OCI-LY7 (cell line): ENCODE data around the gene CIB4. TPM values are rescaled to one million over a fixed set of nuclear protein-coding genes. Genes with fewer than 3 reads are reported as not detected.

Experiments
- BruUV-seq: library from RNA; stranded (reverse); fragments of 400-500 nt; replicated peaks from 2 replicates; lab custom pipeline; 2021; lab: Mats Ljungman, UMichigan
- CTCF ChIA-PET: fragments of 300-600 bp; sonication (Branson Sonifier 250); formaldehyde crosslinking; loops from one replicate; lab custom pipeline; 2022; ENCODE audit warnings: antibody characterized with exemption; ENCODE audit not compliant: unreplicated experiment; lab: Charles Lee
- POLR2A ChIA-PET: fragments of 300-600 bp; sonication (Branson Sonifier 250); formaldehyde crosslinking; loops from one replicate; lab custom pipeline; 2022; ENCODE audit warnings: antibody characterized with exemption; lab: Charles Lee
- DNase-seq: peaks from one replicate; pipeline ENCODE4 v3.0.0-alpha.2; 2015; ENCODE audit warnings: low spot score
- H2AFZ ChIP-seq: fragments of 200-600 bp; sonication (generic), shearing (Covaris generic); 2 replicates; pipeline ENCODE4 v1.6.1; 2014; ENCODE audit warnings: mild to moderate bottlenecking, antibody characterized with exemption, low read length, moderate library complexity
- H3K27ac ChIP-seq: fragments of 200-600 bp; sonication (generic); 2 replicates; pipeline ENCODE4 v1.5.1; 2014; ENCODE audit warnings: mixed run types, low read depth, mild to moderate bottlenecking, moderate library complexity, low read length, inconsistent platforms; ENCODE audit not compliant: poor library complexity, severe bottlenecking
- H3K36me3 ChIP-seq: fragments of 200-600 bp; sonication (generic); 2 replicates; pipeline ENCODE4 v1.6.1; 2014; ENCODE audit warnings: mild to moderate bottlenecking, antibody characterized with exemption, low read length, moderate library complexity, mixed read lengths; ENCODE audit not compliant: insufficient read depth
- H3K4me1 ChIP-seq: fragments of 200-600 bp; sonication (generic); 2 replicates; pipeline ENCODE4 v1.5.1; 2014; ENCODE audit warnings: mild to moderate bottlenecking, low read length; ENCODE audit not compliant: insufficient read depth, poor library complexity, severe bottlenecking
- H3K4me2 ChIP-seq: fragments of 200-600 bp; sonication (generic); 2 replicates; pipeline ENCODE4 v1.6.1; 2014; ENCODE audit warnings: mild to moderate bottlenecking, low read length
- H3K4me3 ChIP-seq: fragments of 200-600 bp; sonication (generic); 2 replicates; pipeline ENCODE4 v1.5.1; 2014; ENCODE audit warnings: mild to moderate bottlenecking, low read depth, low read length; ENCODE audit not compliant: poor library complexity, severe bottlenecking
- H3K79me2 ChIP-seq: fragments of 200-600 bp; sonication (generic); 2 replicates; pipeline ENCODE4 v1.6.1; 2016; ENCODE audit warnings: low read depth, mild to moderate bottlenecking, low read length, moderate library complexity, mixed read lengths; ENCODE audit not compliant: insufficient read depth
- H3K9me2 ChIP-seq: fragments of 200-600 bp; sonication (generic); 2 replicates; pipeline ENCODE4 v1.6.1; 2016; ENCODE audit warnings: mild to moderate bottlenecking, low read length, mixed read lengths; ENCODE audit not compliant: insufficient read depth
- H3K9me3 ChIP-seq: fragments of 200-600 bp; sonication (generic); 2 replicates; pipeline ENCODE4 v1.6.1; 2014; ENCODE audit warnings: mild to moderate bottlenecking, mixed run types, low read length, mixed read lengths
- H4K20me1 ChIP-seq: fragments of 200-600 bp; sonication (generic); 2 replicates; pipeline ENCODE4 v1.6.1; 2014; ENCODE audit warnings: mild to moderate bottlenecking, antibody characterized with exemption, low read length, moderate library complexity, mixed read lengths; ENCODE audit not compliant: insufficient read depth
- CTCF ChIP-seq: fragments of 200-600 bp; sonication (generic); conservative IDR thresholded peaks from 2 replicates; pipeline ENCODE4 v1.5.1; 2014; ENCODE audit warnings: mild to moderate bottlenecking, antibody characterized with exemption, low read length, moderate library complexity, mixed read lengths
- EZH2phosphoT487 ChIP-seq: fragments of 200-600 bp; sonication (generic); IDR thresholded peaks from 2 replicates; pipeline ENCODE4 v1.6.1; 2018; ENCODE audit warnings: low read depth, borderline replicate concordance, mild to moderate bottlenecking, mixed run types, antibody characterized with exemption, low read length, moderate library complexity, mixed read lengths
- intact Hi-C: fragments of 100-400 bp; cut with micrococcal nuclease; formaldehyde crosslinking; loops from one replicate; pipeline ENCODE4 v1.10.0; 2022; ENCODE audit not compliant: unreplicated experiment
- total RNA-seq, 2 experiments: library from RNA; depleted of rRNA in 1 of 2; stranded (reverse); fragments of >200 nt in 1 of 2; shearing (Covaris generic) in 1 of 2; gene quantifications; 2 replicates each; pipeline ENCODE4 v1.2.3, GENCODE V29; 2014 to 2022

The CIB4 gene
- total RNA-seq, 2 experiments from 2014 or later: not detected

GRCh38 chr2:26627350-26628105 is 13.6 kb downstream of the CIB4 start:
- no peaks in the 10 kb centered on the region for H3K79me2 ChIP-seq
- no TSS peak for BruUV-seq
- H3K9me2 ChIP-seq: no peaks in the 10 kb centered on the region
- intact Hi-C loops: no loop called here
- CTCF ChIA-PET: no interaction called here
- H3K36me3 ChIP-seq: no peaks in the 10 kb centered on the region
- H3K4me1 ChIP-seq: no peaks in the 10 kb centered on the region
- H3K27ac ChIP-seq: no peak overlapping the region
- POLR2A ChIA-PET: no interaction called here
- H4K20me1 ChIP-seq: no peaks in the 10 kb centered on the region
- no peak for DNase-seq
- no peak overlapping the region for H3K4me3 ChIP-seq
- H2AFZ ChIP-seq: no peak overlapping the region
- no peak overlapping the region for H3K4me2 ChIP-seq
- TF ChIP-seq EZH2phosphoT487: no peak
- TF ChIP-seq CTCF: no peak
- no peaks in the 10 kb centered on the region for H3K9me3 ChIP-seq

- Histone ChIP-seq H3K79me2 (no peaks in the 10 kb centered on the region), H4K20me1 (no peaks in the 10 kb centered on the region), H2AFZ (no peak overlapping the region), H3K36me3 (no peaks in the 10 kb centered on the region), H3K4me1 (no peaks in the 10 kb centered on the region), H3K4me3 (no peak overlapping the region), H3K27ac (no peak overlapping the region), H3K9me2 (no peaks in the 10 kb centered on the region), H3K9me3 (no peaks in the 10 kb centered on the region), H3K4me2 (no peak overlapping the region)
- no peak for DNase-seq
- BruUV-seq: no TSS peak
- ChIA-PET POLR2A (no interaction called here), CTCF (no interaction called here)
- intact Hi-C loops: no loop called here
- no peak for TF ChIP-seq EZH2phosphoT487
- TF ChIP-seq CTCF: no peak
Measured at GRCh38 chr2:26626606-26627005, 14.6 kb downstream of the CIB4 start.
